Mucosa of rectum (tissue), 2 donors: ENCODE results near the gene SNX2.
"Not testable (repeated sequence)": the region's sequence is repeated elsewhere in the genome, so short reads cannot be mapped to it uniquely, and the experiment has no call there.

Experiments
- H3K27ac ChIP-seq, 2 donors: one replicate each; pipeline ENCODE4 v1.7.0; 2013; ENCODE audit warnings: inconsistent platforms in 2 of 2, low read depth in 2 of 2, low read length in 2 of 2
- H3K27me3 ChIP-seq, 2 donors: one replicate each; pipeline ENCODE4 v1.7.0; 2013; ENCODE audit warnings: low read length in 2 of 2; ENCODE audit not compliant: control insufficient read depth in 2 of 2, insufficient read depth in 2 of 2
- H3K36me3 ChIP-seq, 2 donors: one replicate each; pipeline ENCODE4 v1.7.0; 2013; ENCODE audit warnings: low read length in 2 of 2; ENCODE audit not compliant: control insufficient read depth in 2 of 2, insufficient read depth in 2 of 2
- H3K4me1 ChIP-seq, 2 donors: one replicate each; pipeline ENCODE4 v1.7.0; 2013; ENCODE audit warnings: low read length in 2 of 2, mild to moderate bottlenecking in 1 of 2; ENCODE audit not compliant: control insufficient read depth in 2 of 2, insufficient read depth in 2 of 2
- H3K4me3 ChIP-seq, 2 donors: one replicate each; pipeline ENCODE4 v1.7.0; 2013; ENCODE audit warnings: low read length in 2 of 2
- H3K9ac ChIP-seq, 2 donors: one replicate each; pipeline ENCODE4 v1.7.0; 2013; ENCODE audit warnings: low read length in 2 of 2, low read depth in 1 of 2, mild to moderate bottlenecking in 1 of 2
- H3K9me3 ChIP-seq, 2 donors: one replicate each; pipeline ENCODE4 v1.7.0; 2013; ENCODE audit warnings: low read length in 2 of 2; ENCODE audit not compliant: control insufficient read depth in 2 of 2
- donor health status: healthy.
- donor health status: Normal muscosa, but diverticular disease.

SNX2 gene

DNA sequence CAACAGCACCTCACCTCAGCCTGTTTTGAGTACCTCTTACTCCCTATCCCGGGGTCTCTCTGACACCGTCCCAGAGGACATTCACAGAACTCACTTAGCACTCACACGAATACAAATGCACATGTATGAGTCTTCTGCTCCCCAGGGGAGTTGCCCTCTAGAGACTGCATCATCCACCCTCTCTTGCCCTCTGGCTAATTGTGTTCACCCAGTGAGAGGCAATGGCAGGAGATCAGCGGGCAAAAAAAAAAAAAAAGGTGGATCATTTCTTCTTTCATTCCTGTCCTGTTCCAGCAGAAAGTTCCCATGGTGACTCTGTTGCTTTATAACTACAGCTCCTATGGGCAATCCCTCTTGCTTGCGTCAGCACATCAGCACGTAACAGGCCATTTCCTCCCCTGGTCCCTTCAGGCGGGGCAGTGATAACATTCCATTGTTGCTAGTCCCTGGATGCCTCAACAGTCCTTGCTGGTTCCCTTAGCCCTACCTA is 23.5 kb upstream of the SNX2 start:
- no peak overlapping the region for H3K4me3 ChIP-seq

DNA sequence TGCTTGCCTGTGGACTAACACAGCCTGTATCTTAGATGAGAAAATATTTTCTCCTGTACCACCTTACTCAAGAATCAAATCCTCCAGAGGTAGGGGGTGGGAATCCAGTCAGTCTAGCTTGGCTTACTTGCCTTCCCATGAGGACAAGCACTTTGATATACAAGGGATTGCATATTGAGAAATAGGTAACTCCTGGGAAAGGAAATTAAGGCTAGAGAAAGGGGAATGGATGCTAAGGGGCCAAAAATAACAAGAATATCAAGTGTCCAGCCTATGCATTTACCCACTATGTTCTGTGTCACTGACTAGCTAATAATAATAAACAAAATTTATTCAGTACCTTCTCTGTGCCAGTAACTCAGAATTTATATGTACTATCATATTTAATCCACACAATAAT is 21.4 kb upstream of the SNX2 start:
- no peaks in the 10 kb centered on the region for H3K9me3 ChIP-seq
- H3K27ac ChIP-seq, result no peak overlapping the region
- no peaks in the 10 kb centered on the region for H3K27me3 ChIP-seq
- no peak overlapping the region for H3K9ac ChIP-seq
- no peaks in the 10 kb centered on the region for H3K36me3 ChIP-seq
- H3K4me3 ChIP-seq, result no peak overlapping the region
- H3K4me1 ChIP-seq, result no peaks in the 10 kb centered on the region

More for the DNA sequence above, 23.5 kb upstream of the SNX2 start:
- H3K36me3 ChIP-seq, result no peaks in the 10 kb centered on the region
- no peak overlapping the region for H3K9ac ChIP-seq
- H3K27me3 ChIP-seq, result no peaks in the 10 kb centered on the region
- no peaks in the 10 kb centered on the region for H3K9me3 ChIP-seq
- H3K4me1 ChIP-seq, result no peaks in the 10 kb centered on the region
- no peak overlapping the region for H3K27ac ChIP-seq

DNA sequence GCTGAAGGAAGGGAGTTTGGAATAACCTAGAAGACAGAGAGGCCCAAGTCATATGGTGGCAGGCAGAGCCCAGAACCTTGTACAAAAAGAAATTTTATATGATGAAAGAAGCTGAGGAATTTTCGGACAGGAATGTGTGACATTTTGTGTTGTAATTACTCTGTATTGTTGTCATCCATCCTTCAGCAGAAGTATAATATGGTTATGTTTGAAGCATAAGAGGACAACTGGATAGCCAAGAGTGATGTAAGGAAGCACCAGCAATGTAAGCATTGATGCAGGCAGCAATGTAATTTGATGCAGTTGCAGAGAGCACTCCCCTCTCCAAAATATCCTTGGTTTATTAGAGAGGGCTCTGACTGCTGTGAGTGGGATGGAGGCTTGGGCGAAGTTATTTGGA is 19.1 kb upstream of the SNX2 start:
- Histone ChIP-seq H3K36me3 (no peaks in the 10 kb centered on the region), H3K9ac (no peak overlapping the region), H3K27ac (no peak overlapping the region), H3K27me3 (no peaks in the 10 kb centered on the region), H3K9me3 (no peaks in the 10 kb centered on the region), H3K4me1 (no peaks in the 10 kb centered on the region), H3K4me3 (no peak overlapping the region)

DNA sequence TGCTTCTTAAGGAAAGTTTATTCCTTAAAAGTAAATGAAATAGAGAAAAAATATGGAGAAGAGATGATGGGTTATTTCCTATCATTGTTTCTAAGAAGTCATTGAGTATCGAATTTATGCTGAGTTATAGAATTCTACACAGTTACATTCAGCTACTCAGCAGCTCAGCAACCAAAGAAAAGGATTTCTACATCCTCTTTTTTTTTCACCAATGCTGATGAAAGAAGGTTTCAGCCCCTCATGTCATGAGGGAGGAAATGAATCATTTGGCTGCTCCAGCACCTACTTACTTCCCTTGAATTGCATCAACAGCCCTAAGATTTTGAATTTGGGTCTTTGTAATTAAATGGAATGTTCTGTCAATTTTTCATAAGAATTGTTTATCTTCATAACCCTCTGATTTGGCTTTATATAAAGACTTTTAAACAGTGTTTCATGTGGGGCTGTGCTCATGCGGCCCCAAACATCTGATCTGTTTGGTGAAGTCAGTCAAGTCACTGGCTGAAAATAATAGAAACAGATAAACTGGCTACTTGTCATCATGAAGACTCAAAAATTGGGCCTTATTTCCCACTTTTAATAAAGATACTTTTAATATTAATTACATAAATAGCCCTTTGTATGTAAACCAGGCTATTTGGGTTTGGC is 18.5 kb upstream of the SNX2 start:
- H3K36me3 ChIP-seq, result no peaks in the 10 kb centered on the region
- no peaks in the 10 kb centered on the region for H3K27me3 ChIP-seq
- no peaks in the 10 kb centered on the region for H3K4me1 ChIP-seq
- H3K9me3 ChIP-seq, result no peaks in the 10 kb centered on the region
- H3K9ac ChIP-seq, result no peak overlapping the region
- H3K27ac ChIP-seq, result no peak overlapping the region
- no peak overlapping the region for H3K4me3 ChIP-seq

DNA sequence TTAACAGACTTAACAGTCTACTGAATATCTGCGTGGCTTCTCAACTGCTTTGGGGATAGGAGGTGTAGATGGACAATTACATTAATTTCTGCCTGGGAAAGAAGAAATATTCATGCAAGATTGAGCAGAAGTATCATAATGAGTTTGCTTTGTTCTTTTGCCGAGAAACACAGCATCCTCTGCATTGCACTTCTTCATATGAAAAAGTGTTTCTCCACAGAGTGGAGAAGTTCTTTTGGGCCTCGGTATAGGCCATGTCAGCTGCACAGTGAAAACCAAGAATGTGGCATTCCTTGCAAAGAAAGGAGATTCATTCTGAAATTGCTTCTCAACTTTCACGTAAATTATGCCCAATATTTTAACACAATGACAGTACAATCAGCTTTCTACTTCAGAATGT is 17.6 kb upstream of the SNX2 start:
- Histone ChIP-seq H3K27ac (no peak overlapping the region), H3K9ac (no peak overlapping the region), H3K4me3 (no peak overlapping the region), H3K4me1 (no peaks in the 10 kb centered on the region), H3K9me3 (no peaks in the 10 kb centered on the region), H3K27me3 (no peaks in the 10 kb centered on the region), H3K36me3 (no peaks in the 10 kb centered on the region)

DNA sequence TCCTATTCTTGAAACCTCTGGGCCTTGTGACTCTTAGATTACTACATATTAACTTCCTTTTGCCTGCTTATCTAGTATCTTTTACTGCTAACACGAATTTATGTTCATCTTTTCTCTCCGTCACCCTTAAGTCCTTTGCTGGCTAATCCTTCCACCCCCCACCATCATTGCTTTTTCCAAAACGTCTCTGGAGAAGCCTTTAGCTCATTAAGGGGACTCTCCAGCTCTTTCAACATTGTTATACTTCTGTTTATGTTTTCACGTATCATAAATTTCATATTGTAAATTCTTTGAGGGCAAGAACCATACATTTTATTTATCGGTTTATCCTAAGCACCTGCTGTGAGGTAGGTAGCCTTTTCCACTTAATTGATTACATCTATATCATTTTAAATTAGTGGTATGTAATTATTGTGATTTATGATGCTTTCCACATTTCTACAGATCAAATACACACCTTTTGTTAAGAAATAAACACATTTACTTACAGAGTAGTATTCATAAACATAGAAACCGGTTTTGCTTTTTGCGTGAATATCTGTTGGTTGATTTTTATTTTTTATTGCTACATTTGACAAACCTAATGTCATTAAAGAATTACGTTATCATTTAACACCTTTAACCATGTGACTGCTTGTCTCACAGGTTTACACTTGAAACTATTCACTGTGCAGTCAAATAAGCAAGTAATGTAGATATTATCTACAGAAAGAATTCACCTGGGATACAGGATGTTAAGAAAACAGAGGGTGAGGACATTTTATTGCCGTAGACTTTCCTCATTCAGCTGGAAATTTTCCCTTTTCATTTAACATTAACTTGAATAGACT is 15.4 kb upstream of the SNX2 start:
- Histone ChIP-seq H3K9ac (no peak overlapping the region), H3K36me3 (no peaks in the 10 kb centered on the region), H3K9me3 (no peaks in the 10 kb centered on the region), H3K4me3 (no peak overlapping the region), H3K4me1 (no peaks in the 10 kb centered on the region), H3K27me3 (no peaks in the 10 kb centered on the region), H3K27ac (no peak overlapping the region)

DNA sequence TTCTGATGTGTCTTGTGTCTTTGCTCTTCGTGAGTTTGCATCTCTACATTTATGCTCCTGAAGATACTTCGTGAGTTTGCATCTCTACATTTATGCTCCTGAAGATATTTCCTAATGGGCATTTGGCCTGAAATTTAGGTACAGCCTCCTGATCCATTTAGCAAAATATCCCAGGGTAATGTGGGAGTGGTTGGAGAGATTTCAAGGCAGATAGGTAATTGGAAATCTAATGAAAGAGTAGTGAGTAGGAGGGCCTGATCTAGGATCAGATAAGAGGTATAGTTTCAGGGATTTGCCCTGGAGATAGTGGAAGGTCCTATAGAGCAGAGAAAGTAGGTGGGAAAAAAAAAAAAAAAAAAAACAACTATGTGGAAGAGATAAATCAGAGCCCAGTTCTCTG is 14.6 kb upstream of the SNX2 start:
- Histone ChIP-seq H3K4me1 (no peaks in the 10 kb centered on the region), H3K36me3 (no peaks in the 10 kb centered on the region), H3K4me3 (no peak overlapping the region), H3K9ac (no peak overlapping the region), H3K27ac (no peak overlapping the region), H3K27me3 (no peaks in the 10 kb centered on the region), H3K9me3 (no peaks in the 10 kb centered on the region)

DNA sequence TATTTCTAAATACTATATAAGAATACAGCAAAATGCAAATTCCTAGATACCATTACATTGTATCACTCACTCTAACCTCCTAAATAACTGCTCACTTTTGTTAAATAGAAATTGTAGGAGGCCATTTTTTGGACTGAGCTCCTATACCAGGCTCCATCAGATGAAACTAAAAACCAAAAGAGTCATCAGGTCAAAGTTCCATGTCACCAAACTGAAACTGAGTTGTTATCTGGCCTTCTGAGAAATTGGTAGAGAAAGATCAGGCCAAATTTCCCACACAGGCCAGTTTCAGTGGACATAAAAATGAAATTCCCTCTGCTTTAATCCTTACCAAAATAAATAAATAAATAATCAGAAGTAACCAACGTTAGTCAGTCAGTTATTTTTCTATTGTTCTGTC is 13.8 kb upstream of the SNX2 start:
- no peaks in the 10 kb centered on the region for H3K9me3 ChIP-seq
- no peak overlapping the region for H3K9ac ChIP-seq
- no peaks in the 10 kb centered on the region for H3K36me3 ChIP-seq
- no peak overlapping the region for H3K27ac ChIP-seq
- H3K4me1 ChIP-seq, result no peaks in the 10 kb centered on the region
- H3K27me3 ChIP-seq, result no peaks in the 10 kb centered on the region
- no peak overlapping the region for H3K4me3 ChIP-seq

DNA sequence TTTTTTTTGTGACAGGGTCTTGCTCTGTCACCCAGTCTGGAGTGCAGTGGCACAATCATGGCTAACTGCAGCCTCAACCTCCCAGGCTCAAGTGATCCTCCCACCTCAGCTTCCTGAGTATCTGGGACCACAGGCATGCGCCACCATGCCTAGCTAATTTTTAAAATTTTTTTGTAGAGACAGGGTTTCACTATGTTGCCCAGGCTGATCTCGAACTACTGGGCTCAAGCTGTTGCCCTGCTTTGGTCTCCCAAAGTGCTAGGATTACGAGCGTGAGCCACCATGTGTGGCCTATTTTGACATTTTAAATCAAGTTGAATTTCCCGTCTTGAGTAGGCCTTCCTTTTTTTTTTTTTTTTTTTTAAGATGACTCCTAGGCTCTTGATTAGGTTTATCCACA is 13.0 kb upstream of the SNX2 start:
- not testable (repeated sequence) for H3K27ac ChIP-seq, H3K36me3 ChIP-seq, H3K4me1 ChIP-seq, H3K4me3 ChIP-seq, H3K9ac ChIP-seq, H3K27me3 ChIP-seq, H3K9me3 ChIP-seq

DNA sequence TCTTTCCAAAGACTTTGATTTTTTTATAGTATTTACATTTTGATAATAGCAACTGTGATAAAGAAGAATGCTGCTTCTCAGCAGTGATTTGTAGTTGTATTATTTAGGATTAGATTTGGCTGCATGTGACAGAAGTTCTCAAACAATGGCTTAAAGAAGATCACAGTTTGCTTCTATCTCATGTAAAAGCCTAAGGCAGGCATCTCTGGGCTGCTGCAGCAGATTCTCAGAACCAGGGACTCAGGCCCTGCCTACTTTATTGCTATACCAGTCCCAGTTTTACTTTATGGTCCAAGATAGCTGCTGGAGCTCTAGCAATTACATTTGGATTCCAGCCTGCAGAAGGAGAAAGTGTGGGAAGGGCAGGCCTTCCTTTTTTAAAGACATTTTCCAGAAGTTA is 8.8 kb upstream of the SNX2 start:
- Histone ChIP-seq H3K27me3 (no peaks in the 10 kb centered on the region), H3K27ac (no peak overlapping the region), H3K4me1 (no peaks in the 10 kb centered on the region), H3K36me3 (no peaks in the 10 kb centered on the region), H3K4me3 (no peak overlapping the region), H3K9ac (no peak overlapping the region), H3K9me3 (no peaks in the 10 kb centered on the region)
